ENCODE measurements around the gene BTNL2.

The BTNL2 gene

DNA sequence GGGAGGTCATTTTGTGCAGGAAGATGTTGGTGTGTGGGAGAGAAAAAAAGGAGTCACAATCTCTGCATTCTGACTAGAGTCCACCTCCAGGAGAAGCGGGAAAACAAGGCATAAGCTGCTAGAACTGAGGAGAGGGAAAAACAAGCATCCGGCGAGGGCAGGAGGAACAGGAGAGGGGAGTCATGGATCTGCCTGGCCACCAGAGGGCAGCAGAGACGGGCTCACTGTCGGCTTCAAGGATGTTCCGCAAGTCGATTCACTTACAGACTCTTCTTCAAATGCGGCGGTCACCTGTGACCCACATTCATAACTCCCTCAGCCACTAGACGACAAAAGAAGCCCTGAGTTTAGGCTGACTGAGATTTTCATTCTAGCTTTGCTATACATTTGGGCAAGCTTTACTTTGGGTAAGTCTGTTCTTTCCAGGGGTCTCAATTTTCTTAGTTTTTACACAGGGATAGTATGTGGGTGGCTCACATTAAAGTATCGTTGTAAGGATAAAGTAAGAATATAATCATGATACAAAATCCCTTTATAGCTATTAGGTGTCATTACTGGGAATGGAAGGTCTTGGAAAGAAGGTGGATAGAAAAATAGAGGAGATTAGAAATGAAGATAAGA, 6.6 kb upstream of the BTNL2 start:
- peak; percentile 79 for DNase-seq (ENCODE audit: low spot score)

DNA sequence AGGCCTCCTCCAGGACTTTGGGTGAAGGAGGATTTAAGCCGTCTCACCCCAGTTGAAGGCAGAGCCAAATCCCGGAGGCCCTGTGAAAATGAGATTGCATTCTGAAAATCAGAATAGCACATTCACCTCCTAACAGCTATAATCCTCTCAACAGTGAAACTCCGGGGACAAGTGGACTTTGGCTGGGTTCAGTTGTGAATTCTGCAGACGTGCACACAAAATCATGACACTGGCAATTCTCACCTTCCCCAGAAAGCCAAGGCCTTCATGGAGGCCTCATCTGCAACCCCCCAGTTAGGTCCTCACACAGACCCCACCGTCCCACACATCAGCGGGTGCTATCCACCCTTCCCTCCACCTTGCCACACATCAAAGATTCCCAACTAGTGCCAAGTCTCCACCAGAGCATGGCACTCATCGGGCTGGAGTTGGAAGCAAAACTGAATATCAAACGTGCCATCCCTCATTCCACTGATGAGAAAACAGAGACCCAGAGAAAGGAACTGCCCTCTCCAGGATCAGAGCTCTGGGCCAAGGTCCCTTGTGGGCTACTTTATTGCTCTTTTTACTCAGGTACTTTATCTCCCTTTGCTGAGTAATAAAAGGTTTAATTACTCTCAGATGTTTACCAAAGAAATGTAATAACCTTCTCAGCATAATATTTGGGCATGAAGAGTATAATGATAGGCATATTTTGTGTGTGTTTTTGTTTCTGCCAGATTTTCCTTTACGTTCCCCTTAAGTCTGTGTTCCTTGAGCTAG, 4.8 kb upstream of the BTNL2 start:
- DNase-seq (ENCODE audit: low spot score), result no peak

DNA sequence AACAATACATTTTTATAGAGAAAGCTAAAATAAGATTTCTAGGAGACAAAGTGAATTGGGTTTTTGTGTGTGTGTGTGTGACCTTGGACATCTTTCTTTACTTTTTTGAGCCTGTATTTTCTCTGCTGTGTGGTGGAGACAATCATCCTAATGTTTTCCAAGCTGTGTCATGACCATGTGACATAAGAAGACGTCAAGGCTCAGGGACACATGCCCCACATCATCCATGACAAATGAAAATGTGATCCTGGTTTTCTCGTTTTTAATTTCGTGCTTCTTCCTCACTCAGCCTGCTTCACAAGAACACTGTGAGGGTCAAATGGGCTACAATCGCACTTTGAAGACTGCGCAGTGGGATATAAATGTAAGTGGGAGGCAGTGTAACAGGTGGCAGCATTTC, 3.9 kb upstream of the BTNL2 start:
- no peak for DNase-seq (ENCODE audit: low spot score)

DNA sequence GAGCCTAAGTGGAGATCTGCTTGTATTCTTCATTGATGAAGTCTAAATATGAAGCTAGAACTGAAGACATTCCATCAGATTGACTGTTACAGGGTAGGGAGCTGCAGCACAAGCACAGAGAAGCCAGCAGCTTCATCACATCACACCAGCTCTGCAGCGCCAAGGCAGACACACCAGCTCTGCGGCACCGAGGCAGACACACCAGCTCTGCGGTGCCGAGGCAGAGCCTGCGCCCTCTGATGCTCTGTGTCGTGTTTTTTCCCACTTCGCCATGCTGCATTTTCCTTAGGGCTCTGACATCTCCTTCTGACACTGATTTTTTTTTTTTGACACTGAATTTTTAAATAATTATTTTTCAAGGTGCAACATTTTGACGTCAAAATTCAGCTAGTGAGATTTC, 784 bp downstream of the BTNL2 start:
- DNase-seq (ENCODE audit: low spot score), result no peak

DNA sequence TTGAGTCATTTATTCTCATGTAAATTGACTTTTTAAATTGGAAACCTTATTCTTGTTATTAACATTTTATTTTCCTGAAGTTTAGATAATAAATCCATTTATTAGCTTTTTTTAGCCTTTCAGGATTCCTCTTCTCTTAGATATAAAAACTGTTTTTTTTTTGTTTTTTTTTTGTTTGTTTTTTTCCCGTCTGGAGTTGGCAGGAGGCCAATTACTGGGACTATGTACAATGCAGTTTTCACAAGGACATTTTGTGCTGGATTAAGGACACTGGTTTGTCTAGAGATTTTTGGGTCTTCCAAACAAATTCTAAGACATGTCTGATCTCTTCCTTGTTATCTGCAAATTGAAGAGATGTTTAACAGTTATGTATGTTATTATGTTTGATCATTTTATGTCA, 1.3 kb downstream of the BTNL2 start:
- no peak for DNase-seq (ENCODE audit: low spot score)

DNA sequence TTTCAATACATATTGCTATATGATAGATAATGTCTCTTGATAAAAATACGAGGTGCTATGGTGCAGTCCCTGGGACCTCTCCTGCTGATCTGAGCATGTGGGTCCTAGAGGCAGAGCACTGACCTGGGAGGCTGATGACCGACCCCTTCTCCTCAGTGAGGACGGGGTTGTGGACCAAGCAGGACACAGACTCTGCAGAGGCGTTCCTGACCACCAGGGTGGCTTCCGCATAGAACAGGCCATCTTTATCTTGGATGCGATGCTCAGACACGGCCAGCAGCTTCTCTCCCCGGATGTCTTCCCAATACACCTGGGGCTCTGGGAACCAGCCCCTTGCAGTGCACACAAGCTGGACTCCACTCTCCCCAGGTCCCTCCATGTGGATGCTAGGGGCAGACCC, 4.2 kb downstream of the BTNL2 start:
- DNase-seq (ENCODE audit: low spot score), result no peak

DNA sequence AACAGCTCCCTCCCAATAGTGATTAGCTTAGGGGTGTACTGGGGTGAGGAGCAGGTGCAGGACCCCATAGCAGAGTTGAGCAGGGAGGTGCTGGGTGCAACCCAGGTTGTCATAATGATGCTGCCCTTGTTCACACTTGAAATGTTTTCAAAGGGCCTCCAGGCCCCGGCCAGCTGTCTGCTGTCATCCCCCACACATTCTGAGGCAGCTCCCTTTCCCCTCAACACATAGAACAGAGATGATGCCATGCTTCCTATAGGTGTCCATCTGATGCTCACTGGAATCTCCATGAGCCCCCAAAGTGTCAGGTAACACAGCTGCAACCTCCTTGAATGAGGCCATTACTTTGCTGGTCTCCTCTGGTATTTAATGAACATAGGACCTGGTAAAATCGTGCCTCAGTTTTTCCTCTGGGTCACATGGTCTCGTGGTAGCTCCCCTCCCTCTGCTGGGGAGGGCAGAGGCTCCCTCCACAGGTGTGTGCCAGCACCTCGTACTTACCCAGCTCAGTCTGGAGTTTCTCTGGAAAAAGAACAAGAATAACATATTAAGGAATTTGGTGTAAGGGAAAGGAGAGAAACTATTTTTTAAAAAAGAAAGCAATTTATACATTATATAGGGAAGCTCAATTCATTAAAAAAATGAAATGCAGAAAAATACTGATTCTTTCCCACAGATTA, 5.6 kb downstream of the BTNL2 start:
- no peak for DNase-seq (ENCODE audit: low spot score)

DNA sequence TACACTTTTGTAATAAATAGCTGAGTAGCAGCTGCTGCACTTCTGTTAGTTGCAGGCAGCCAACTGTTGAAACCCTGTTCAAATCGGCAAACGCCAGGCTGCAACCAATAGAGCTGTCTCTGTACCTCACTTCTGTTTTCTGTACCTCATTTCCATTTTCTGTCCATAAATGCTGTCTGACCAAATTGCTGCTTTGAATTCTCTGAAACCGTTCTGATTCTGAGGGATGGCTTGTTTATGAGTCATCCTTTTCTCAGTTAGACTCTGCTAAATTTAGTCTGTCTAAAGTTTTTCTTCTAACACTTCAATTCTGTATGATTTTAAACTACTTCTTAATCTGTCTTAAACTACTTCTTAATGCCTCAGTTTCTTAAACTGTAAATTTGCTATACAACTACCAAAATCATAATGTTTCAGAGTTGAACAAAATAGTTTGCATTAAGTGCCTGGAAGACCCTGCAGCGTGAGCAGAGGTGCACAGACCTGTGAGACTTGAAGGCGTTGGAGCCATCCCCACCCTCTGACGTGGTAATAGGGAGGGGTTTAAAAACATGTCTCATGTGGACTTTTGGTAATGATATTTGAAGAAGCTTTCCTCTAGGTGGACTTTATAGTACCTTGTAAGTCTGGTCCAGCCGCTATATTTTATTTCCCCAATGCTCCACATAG, 9.6 kb downstream of the BTNL2 start:
- no peak for DNase-seq (ENCODE audit: low spot score)

DNA sequence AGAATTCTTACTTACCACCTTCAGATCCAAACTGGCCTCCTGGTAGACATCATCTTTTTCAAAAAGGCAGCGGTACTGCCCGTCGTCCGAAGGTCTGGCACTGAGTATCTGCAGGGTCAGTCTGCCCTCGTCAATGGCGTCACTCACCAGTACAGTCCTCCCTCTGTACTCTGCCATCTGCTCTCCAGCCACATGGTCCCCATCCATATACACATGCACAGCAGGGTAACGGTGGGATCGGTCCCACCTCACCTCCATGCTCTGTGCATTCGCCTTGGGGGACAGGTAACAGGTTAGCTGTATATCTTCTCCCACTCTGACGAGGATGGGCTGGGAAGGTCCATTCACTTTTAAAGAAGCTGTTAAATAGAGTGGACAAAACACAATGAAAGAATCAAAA, 11.0 kb downstream of the BTNL2 start:
- DNase-seq (ENCODE audit: low spot score), result no peak

DNA sequence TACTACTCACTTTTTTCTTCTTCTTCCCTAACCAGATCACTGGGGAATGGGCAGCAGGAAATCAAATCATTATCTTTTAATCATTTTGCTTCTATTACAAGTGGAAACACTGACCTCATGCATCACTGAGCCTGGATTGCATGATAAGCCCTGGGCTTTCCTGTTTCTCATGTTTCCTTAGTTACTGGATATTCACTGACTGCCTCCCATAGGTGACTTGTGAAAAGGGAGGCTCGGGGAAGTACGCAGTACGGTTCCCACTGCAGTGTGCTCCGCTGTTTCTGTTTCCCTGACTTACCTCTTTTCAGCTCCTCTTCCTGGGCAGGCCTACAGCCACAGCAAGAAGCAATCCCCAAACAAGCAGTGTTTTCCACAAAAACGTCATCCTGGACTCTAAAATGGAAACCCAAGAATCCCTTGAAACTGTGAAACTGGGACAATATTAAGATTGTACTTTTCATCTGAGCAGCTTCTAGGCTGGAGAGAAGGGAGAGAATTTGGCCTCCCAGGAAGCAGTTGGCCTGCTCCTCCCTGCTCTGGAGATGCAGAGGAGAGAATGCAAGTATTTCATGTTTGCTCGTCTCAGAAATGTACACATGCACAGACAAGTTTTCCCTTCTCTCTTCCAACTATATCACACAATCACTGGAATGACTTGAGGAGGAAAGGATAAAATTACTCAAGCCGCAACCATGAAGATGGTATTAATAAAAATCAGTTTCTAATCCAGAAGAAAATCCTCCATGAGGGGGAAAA, 13.1 kb downstream of the BTNL2 start:
- no peak for DNase-seq (ENCODE audit: low spot score)

DNA sequence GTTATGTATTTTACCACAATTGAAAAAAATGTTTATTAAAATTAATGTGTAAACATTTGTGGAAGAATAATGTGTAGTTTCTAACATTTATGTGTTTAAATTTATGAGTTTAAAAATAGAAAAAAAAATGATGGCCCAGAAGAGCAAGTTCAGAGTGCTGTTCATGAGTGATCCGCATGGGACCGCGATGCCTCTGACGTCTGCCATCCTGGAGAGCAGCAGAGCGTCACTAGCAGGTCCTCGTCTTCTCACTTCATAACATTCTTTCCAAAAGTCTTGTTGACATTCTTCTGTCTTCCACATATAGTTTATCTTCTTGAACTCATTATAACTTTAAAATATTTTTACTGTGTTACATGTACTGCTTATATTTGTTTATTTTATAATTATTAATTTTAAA, 15.5 kb downstream of the BTNL2 start:
- no peak for DNase-seq (ENCODE audit: low spot score)

DNA sequence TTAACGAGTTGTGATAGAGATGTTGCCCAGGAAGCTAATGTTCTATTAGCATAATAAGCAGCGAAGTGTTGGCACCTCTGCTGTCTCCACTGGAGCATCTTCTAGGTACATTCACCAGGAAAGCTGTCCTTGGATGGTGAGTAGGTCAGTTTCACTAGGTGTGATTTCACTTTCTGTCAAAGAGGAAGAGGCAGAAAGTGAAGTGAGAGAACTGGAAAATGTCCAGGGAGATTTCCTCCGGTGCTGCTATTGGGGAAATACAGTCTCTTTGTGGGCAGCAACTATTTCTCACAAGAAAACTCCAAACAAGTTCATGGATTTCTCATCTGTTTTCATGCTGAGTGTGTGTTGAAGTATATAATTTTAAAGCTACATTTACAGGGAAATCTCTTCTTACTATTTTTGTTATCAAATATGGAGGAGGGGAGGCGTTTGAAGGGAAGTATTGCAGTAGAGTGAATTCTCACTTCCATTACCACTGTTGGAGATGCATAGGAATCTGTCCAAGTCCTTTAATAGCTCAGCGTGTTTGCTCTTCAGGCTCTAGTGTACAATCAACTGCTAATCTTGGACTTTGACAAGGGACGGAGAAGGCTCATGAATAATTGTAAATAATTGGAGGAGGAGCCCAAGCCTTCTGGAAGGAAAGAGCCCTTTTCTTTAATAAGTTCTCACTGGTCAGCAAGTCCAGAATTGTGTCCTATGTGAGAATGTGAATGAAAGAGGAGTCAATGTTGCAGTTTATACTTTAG, 19.2 kb downstream of the BTNL2 start:
- no peak for DNase-seq (ENCODE audit: low spot score)

DNA sequence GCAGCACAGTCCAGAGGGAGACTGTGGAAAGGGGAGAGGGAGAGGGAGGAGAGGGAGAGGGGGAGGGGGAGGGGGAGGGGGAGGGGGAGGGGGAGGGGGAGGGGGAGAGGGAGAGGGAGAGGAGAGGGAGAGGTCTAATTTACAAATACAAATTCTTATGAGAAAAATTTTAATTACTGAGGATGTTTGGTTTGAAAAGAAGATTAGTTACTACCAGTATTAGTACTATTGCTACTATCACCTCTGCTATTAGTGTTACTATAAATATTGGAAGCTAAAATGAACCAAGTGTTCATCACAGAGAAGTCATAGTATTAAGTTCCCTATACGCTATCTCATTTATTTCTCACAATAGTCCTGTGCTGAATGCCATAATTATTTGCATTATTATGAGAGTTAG, 20.9 kb downstream of the BTNL2 start:
- DNase-seq (ENCODE audit: low spot score), result no peak

DNA sequence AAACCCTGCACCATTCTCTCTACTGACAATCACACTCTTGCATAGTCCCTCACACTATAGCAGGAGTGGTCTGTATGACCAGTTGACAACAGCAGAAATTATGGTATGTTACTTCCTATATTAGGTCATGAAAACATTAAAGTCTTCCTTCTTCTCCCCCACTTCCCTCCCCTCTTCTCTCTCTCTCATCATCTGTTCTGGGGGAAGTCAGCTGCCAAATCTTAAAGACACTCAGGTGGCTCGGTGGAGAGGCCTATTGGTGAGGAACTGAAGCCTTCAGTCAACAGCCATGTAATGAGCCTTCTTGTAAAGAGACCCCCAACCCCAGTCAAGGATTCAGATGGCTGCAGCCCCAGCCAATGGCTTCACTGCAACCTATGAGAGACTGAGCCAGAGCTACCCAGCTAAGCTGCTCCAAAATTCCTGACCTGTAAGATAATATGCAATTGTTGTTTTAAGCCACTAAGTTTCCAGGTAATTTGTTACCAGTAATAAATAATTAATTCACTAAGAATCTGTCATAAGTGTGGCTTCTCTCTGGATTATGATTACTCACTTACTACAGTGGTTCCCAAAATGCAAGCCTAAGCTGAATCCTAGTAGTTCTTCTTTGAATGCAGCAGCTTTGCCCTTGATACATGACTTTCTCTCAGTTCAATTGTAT, 24.1 kb downstream of the BTNL2 start:
- no peak for DNase-seq (ENCODE audit: low spot score)

DNA sequence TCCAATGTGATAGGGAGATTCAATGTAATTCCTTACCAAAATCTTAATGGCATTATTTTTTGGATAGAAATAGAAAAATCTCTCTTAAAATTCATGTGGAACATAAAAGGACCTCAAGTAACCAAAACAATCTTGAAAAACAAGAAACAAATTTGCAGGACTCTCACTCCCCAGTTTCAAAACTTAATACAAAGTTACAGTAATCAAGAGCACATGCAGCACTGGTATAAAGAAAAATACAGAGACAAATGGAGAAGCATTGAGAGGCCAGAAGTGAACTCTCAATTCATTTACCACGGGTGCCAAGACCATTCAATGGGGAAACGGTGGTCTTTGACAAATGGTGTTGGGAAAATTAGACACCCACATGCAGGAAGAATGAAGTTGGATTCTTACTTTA, 27.4 kb downstream of the BTNL2 start:
- DNase-seq (ENCODE audit: low spot score), result no peak

DNA sequence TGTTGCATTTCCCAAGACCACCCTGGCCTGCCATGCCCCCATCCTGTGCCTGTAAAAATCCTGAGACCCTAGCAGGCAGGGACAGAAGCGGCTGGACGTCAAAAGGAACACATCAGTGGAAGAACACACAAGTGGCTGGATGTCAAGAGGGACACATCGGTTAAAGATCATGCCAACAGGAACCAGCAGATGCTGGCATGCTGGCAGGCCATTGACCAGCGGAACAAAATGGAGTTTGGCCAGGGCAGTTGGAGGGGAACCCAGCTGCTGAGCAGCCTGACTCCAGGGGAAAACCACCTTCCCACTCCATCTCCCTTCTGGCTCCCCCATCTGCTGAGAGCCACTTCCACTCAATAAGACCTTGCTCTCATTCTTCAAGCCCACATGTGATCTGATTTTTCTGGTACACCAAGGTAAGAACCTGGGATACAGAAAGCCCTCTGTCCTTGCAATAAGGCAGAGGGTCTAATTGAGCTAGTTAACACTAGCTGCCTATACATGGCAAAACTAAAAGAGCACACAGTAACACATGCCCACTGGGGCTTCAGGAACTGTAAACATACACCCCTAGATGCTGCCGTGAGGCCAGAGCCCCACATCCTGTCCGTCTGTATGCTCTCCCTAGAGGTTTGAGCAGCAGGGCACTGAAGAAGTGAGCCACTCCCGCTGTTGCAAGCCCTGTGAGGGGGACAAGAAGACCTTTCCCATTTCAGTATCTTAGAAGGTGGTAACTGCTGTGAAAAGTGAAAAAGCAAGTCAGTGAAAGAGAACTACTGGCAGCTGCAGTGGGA, 31.0 kb downstream of the BTNL2 start:
- no peak for DNase-seq (ENCODE audit: low spot score)

DNA sequence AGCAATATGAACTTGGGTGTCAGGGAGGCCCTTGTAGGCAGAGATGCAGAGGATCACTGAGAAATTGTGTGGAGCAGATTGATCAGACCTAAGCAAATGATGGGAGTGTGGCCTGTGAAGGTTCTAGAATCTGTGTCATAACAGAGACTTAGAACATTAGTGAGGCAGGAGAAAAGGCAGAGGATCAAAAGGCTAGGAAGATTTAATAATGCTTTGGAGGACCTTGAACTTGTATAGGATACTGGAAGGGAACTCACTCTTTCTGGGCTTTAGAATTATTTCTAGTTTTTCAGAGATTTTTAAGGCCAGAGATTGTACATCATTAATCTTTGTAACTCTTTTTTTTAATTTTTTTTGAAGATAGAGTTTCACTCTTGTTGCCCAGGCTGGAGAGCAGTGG, 35.2 kb downstream of the BTNL2 start, which contains the start of gene TSBP1:
TSBP1 (minus strand) TSS at position 101 of the 400 bp plus-strand sequence. CDS start 197 bp downstream, outside the sequence.
- DNase-seq (ENCODE audit: low spot score), result no peak

DNA sequence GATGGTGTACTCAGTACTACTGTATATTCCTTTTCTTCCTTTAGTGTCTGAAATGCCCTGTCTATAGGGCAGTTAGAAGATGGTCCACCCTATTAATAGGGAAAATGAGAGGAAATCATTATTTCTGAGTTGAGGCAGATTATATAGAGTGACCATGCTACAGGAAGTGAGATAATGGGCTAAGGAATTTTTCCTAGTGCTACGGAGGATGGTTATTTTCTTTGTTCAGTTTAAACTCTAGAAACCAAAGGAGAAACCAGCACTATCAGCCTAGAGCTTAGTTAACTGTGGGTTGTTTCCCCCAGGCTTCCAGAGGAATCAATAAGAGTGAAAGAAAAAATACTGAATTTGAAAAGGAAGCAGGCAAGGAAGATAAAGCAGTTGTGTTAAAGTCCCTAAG, 35.8 kb downstream of the BTNL2 start:
- DNase-seq (ENCODE audit: low spot score), result no peak

DNA sequence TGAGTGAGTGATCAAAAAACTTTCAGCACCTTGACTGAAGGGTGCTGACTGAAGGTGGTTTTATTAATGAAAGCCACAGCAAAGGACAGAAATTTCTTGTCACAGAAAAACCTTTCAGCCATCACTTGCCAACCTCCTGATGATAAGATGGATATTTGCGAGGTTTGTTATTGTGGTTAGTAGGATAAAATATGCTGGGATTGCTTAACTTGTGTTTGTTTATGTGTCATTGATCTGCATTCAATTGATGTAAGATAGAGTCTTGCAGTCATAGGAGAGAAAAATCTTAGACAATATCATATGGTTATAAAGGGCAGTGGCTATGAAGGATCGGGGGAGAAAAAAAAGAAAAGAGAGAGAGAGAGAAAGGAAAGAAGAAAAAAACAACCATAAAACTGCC, 36.5 kb downstream of the BTNL2 start:
- DNase-seq (ENCODE audit: low spot score), result no peak

DNA sequence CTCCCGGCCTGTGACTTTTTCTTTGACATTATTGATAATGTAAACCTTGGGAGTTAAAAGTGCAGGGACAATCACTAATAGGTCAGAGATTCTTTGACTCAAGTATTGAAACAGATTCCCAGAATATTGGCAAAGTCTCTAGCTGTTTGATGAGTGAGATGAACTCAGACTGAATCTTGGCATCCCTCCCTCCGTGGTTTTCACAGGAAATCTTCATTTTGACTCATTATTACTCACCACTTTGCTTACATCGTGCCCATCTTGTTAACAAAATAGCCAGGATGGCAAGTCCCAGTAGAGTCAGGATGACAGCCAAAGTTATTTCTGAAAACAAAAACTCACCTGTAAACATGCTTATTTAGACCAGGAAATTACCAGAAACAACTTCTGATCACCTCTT, 37.3 kb downstream of the BTNL2 start:
- DNase-seq (ENCODE audit: low spot score), result no peak
